Left ventricle myocardium inferior (tissue), 1 donor: ENCODE results near the gene MMEL1. TPM values are rescaled to one million over a fixed set of nuclear protein-coding genes. Genes with fewer than 3 reads are reported as not detected.
A peak's percentile ranks its signal among the peaks of the same experiment; 100 is the strongest.

Experiments used
- DNase-seq: peaks from one replicate; pipeline ENCODE4 v3.0.0-alpha.2; 2020
- H3K27ac ChIP-seq: fragments of 200-600 bp; replicated peaks from 2 replicates; pipeline ENCODE4 v1.8.0; 2021
- H3K27me3 ChIP-seq: fragments of 200-600 bp; 2 replicates; pipeline ENCODE4 v1.8.0; 2021; ENCODE audit warnings: low read depth
- H3K36me3 ChIP-seq: fragments of 200-600 bp; 2 replicates; pipeline ENCODE4 v1.8.0; 2021
- H3K4me1 ChIP-seq: fragments of 200-600 bp; 2 replicates; pipeline ENCODE4 v1.8.0; 2021
- H3K4me3 ChIP-seq: fragments of 200-600 bp; 2 replicates; pipeline ENCODE4 v1.8.0; 2021; ENCODE audit warnings: mild to moderate bottlenecking, moderate library complexity
- H3K9me3 ChIP-seq: fragments of 200-600 bp; replicated peaks from 2 replicates; pipeline ENCODE4 v1.8.0; 2021
- intact Hi-C: fragments of 100-400 bp; cut with micrococcal nuclease; formaldehyde crosslinking; loops from one replicate; pipeline ENCODE4 v1.11.0; 2022
- total RNA-seq: library from RNA; stranded (reverse); fragmentation: NEBNext Ultra II Directional; extraction: Animal tissue kit (Norgen Biotek cat#: 25700); gene quantifications from one replicate; pipeline ENCODE4 v1.2.1, GENCODE V29; 2021
- TF ChIP-seq, protein P1 (sequence below): fragments of 200-600 bp; IDR thresholded peaks from 2 replicates; pipeline ENCODE4 v1.8.0; 2021; ENCODE audit warnings: antibody characterized with exemption, mild to moderate bottlenecking, borderline replicate concordance
- donor health status: DM: no; HTN: yes; CAD: no; lungs with severe emphysema.

MMEL1 gene
- total RNA-seq, 1 donor from 2014 or later, result 0.82 TPM

- intact Hi-C loops, result no loop called here
- no peak for DNase-seq
- peak overlapping the region; percentile 9 for H3K4me3 ChIP-seq
- H3K27ac ChIP-seq, result peak overlapping the region; percentile 97
- H3K9me3 ChIP-seq, result no peaks in the 10 kb centered on the region
- H3K27me3 ChIP-seq, result peaks cover 18% of the 10 kb centered on the region
- TF ChIP-seq, protein P1, sequence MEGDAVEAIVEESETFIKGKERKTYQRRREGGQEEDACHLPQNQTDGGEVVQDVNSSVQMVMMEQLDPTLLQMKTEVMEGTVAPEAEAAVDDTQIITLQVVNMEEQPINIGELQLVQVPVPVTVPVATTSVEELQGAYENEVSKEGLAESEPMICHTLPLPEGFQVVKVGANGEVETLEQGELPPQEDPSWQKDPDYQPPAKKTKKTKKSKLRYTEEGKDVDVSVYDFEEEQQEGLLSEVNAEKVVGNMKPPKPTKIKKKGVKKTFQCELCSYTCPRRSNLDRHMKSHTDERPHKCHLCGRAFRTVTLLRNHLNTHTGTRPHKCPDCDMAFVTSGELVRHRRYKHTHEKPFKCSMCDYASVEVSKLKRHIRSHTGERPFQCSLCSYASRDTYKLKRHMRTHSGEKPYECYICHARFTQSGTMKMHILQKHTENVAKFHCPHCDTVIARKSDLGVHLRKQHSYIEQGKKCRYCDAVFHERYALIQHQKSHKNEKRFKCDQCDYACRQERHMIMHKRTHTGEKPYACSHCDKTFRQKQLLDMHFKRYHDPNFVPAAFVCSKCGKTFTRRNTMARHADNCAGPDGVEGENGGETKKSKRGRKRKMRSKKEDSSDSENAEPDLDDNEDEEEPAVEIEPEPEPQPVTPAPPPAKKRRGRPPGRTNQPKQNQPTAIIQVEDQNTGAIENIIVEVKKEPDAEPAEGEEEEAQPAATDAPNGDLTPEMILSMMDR, result no peak
- H3K4me1 ChIP-seq, result peaks cover 97% of the 10 kb centered on the region
- H3K36me3 ChIP-seq, result no peaks in the 10 kb centered on the region
These were observed 87.8 kb downstream of the MMEL1 start for GRCh38 chr1:2544875-2545640.

DNA sequence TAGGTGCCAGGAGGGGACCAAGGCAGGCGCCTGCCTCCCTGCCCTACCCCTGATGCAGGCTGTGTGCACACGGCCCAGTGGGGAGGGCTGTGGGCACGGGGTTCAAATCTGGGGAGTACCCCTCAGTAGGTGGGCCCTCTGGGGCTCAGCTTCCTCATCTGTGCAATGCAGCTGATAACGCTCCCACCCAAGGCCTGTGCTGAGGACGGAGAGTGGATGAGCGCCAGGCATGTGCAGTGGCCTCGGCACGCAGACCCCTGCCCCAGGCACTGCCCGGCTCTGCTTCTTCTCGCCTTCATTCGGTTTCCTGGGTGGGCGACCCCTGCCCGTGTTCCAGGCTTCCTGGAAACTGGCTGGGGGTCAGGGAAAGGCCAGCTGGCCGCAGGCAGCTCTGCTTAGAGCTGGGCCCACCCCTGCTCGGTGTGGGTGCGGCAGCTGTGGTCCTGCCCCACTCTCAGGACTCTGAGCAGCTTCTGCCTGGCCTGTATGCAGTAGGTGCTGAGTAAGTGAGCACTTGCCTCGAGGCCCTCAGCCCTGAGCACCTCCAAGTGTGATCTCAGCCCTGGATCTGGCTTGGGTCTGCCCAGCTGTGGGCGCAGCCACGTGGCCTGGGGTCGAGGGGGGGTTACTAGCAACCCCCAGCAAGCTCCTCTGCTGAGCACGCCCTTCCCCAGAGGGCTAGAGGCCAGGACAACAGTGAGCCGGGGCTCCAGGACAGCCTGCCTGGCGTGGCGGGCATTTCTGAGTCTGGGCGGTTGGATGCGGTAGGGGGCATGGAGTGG is 88.5 kb downstream of the MMEL1 start:
- Histone ChIP-seq H3K4me1 (peaks cover 91% of the 10 kb centered on the region), H3K4me3 (peak overlapping the region; percentile 9), H3K27me3 (peaks cover 25% of the 10 kb centered on the region), H3K9me3 (no peaks in the 10 kb centered on the region), H3K27ac (peak overlapping the region; percentile 97), H3K36me3 (no peaks in the 10 kb centered on the region)
- DNase-seq, result no peak
- intact Hi-C loops, result no loop called here
- TF ChIP-seq, protein P1, result no peak

DNA sequence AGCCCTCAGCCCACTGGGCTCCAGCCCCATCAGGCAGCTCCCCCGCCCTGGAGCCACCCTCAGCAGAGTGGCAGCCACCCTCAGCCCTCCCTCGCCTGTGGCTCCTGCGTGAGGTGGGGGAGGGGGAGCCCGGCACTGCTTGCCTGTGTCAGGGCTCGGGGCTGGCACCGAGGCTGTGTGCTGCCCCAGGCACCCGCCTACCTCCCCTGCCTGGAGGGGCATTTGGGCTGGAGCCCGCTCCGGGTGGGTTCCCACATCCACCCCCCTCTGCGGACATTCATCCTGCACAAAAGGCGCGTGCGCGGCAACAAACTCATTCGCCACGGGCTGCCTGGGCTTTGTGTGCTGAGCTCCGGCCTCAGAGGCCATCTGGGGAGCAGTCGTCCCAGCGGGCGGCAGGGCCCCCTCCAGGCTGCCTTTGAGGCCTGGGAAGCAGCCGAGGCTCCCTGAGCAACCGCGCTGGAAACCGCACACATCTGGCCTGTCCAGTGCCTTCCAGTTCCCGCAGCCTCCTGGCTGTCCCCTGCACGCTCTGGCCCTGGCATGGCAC is 89.2 kb downstream of the MMEL1 start:
- peak overlapping the region; percentile 97 for H3K27ac ChIP-seq
- peaks cover 32% of the 10 kb centered on the region for H3K27me3 ChIP-seq
- peaks cover 86% of the 10 kb centered on the region for H3K4me1 ChIP-seq
- TF ChIP-seq, protein P1, result no peak
- intact Hi-C loops, result no loop called here
- no peak for DNase-seq
- H3K4me3 ChIP-seq, result no peak overlapping the region
- H3K36me3 ChIP-seq, result no peaks in the 10 kb centered on the region
- H3K9me3 ChIP-seq, result no peaks in the 10 kb centered on the region

DNA sequence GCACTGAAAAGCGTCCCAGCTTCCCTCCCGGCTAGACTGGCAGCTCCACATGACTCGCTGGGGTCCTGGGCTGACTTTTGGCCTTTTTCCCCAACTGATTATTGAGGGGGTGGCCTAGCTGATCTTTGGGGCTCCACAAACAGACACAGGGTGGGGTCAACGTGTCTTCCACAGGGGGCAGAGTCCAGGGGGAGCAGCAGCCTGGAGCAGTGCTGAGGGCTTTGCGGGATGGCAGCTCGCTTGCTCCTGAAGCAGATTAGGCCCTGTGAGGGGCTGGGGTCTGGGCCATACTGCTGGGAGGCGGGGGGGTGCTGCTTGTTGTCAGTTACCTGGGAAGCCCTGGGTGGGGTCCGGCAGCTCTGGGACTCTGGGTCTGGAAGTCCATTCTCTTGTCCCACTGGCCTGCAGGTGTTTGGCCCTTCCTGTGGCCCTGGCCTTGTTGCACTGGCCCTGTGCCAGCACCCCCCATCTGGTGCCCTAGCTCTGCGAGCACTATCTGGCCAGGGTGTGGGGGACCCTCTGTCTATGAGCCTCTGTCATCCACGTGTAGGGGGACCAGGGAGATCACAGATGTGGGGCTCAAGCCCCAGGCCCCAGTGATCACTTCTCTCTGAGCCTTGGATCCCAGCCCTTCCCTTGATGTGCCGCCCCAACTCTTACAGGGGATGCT is 90.4 kb downstream of the MMEL1 start:
- peaks cover 40% of the 10 kb centered on the region for H3K27me3 ChIP-seq
- no peak for DNase-seq
- intact Hi-C loops, result no loop called here
- peaks cover 75% of the 10 kb centered on the region for H3K4me1 ChIP-seq
- peak overlapping the region; percentile 59 for H3K27ac ChIP-seq
- H3K9me3 ChIP-seq, result no peaks in the 10 kb centered on the region
- H3K4me3 ChIP-seq, result no peak overlapping the region
- TF ChIP-seq, protein P1, result no peak
- H3K36me3 ChIP-seq, result no peaks in the 10 kb centered on the region

DNA sequence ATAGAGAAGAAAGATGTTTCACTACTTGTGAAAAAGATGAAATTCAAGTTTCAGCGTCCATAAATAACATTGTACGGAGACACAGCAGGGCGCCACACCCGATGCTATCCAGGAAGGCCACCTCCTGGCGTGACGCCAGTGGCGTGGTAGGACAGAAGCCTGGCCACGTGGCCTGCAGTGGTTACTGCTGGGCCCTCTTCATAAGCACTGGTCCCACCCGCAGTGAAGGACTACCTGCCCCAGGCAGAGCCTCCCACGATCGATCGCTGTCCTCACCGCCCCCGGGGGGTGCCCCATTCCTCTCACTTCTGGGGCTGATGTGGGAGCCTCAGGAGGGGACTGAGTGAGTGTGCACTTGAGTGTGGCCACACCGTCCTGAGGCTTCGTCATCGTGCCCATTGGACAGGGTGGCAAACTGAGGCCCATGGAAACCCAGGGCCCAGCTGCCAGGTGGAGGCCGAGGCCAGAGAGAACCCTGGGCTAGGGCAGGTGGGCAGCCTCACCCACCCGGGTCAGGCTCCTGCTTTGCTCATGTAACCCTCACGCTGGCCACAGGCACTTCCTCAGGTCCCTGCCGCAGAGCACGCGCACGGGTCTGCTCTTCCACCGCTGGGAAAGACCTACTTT is 91.1 kb downstream of the MMEL1 start:
- intact Hi-C loops, result no loop called here
- no peaks in the 10 kb centered on the region for H3K9me3 ChIP-seq
- peak; percentile 76 for DNase-seq
- H3K4me3 ChIP-seq, result no peak overlapping the region
- H3K4me1 ChIP-seq, result peaks cover 69% of the 10 kb centered on the region
- peak overlapping the region; percentile 59 for H3K27ac ChIP-seq
- TF ChIP-seq, protein P1, result no peak
- H3K36me3 ChIP-seq, result no peaks in the 10 kb centered on the region
- H3K27me3 ChIP-seq, result peaks cover 46% of the 10 kb centered on the region
